ENCODE measurements around the gene HDDC2. TPM values are rescaled to one million over a fixed set of nuclear protein-coding genes. Genes with fewer than 3 reads are reported as not detected.

Gene HDDC2
- total RNA-seq, 5 donors from 2014 or later (not counting 1 experiment from before 2014, with no cell fraction given), result 32.0 to 48.0 (median 42.1) TPM

- Histone ChIP-seq H3K4me3 (ENCODE audit: control insufficient read depth in 1 of 2, extremely low read depth in 1 of 2, low read length in 1 of 2) (no peak overlapping the region), H3K9me3 (no peaks in the 10 kb centered on the region), H3K27ac (ENCODE audit: low read length) (no peak overlapping the region), H3K36me3 (ENCODE audit: control insufficient read depth in 2 of 2, extremely low read depth in 1 of 2, insufficient read depth in 1 of 2, low read length in 1 of 2) (no peaks in the 10 kb centered on the region), H3K4me1 (ENCODE audit: control insufficient read depth in 1 of 2, extremely low read depth in 1 of 2, insufficient read depth in 2 of 2, low read length in 2 of 2) (no peaks in the 10 kb centered on the region), H3K27me3 (replicated peaks in 1 of 2; ENCODE audit: control insufficient read depth in 2 of 2, extremely low read depth in 1 of 2, insufficient read depth in 2 of 2, low read length in 1 of 2) (no peaks in the 10 kb centered on the region)
- Mint-ChIP-seq H3K27me3 (peaks cover 11 to 16% of the 10 kb centered on the region in 2 donors), H3K4me3 (no peak overlapping the region), H3K4me1 (peaks cover 0 to 7% (median 4%) of the 10 kb centered on the region in 3 donors), H3K9me3 (no peaks in the 10 kb centered on the region), H3K36me3 (no peaks in the 10 kb centered on the region), H3K27ac (no peak overlapping the region)
- peak; percentile 77 to 87 (median 86) for ATAC-seq (replicated peaks in 1 of 4)
- CTCF ChIA-PET, result interaction anchor here (0.5 to 7.2 kb wide), 26 partner anchors 9 to 684 kb away, joined by 3 to 81 read pairs (median 4); partner anchors contain the start of genes HDDC2 (in 2 of the 2) and TRMT11 (in 1 of the 2)
- WGBS (ENCODE audit: insufficient coverage), result 20% methylated on average over 1 of the region's 7 CpGs
- DNase-seq, result peak in 4 of 35 experiments; percentile 2 to 73 (median 18)
- POLR2A ChIA-PET, result interaction anchor here in 1 of 2 donors (0.6 kb wide), 1 partner anchor 443 kb away, joined by 3 read pairs; no protein-coding TSS in a partner anchor
These were observed 9.4 kb upstream of the HDDC2 start for GRCh38 chr6:125310994-125311649.

- Histone ChIP-seq H3K27me3 (replicated peaks in 1 of 2; ENCODE audit: control insufficient read depth in 2 of 2, extremely low read depth in 1 of 2, insufficient read depth in 2 of 2, low read length in 1 of 2) (no peaks in the 10 kb centered on the region), H3K27ac (ENCODE audit: low read length) (no peak overlapping the region), H3K9me3 (no peaks in the 10 kb centered on the region), H3K4me3 (ENCODE audit: control insufficient read depth in 1 of 2, extremely low read depth in 1 of 2, low read length in 1 of 2) (no peak overlapping the region), H3K36me3 (ENCODE audit: control insufficient read depth in 2 of 2, extremely low read depth in 1 of 2, insufficient read depth in 1 of 2, low read length in 1 of 2) (no peaks in the 10 kb centered on the region), H3K4me1 (ENCODE audit: control insufficient read depth in 1 of 2, extremely low read depth in 1 of 2, insufficient read depth in 2 of 2, low read length in 2 of 2) (peaks cover 5 to 11% of the 10 kb centered on the region in 2 experiments)
- Mint-ChIP-seq H3K4me3 (no peak overlapping the region), H3K27ac (no peak overlapping the region), H3K36me3 (no peaks in the 10 kb centered on the region), H3K9me3 (no peaks in the 10 kb centered on the region), H3K27me3 (peaks cover 13 to 17% of the 10 kb centered on the region in 2 donors), H3K4me1 (peaks cover 9 to 15% (median 14%) of the 10 kb centered on the region in 3 donors)
- WGBS (ENCODE audit: insufficient coverage), result no CpG with 5 or more reads among the region's 6 CpGs
- CTCF ChIA-PET, result interaction anchor here (0.6 to 1.0 kb wide), 4 partner anchors 28 to 616 kb away, joined by 3 to 4 read pairs (median 3); no protein-coding TSS in a partner anchor
- ATAC-seq (replicated peaks in 1 of 4), result no peak
- no peak for DNase-seq
- POLR2A ChIA-PET, result no interaction called here
These were observed 6.3 kb upstream of the HDDC2 start for GRCh38 chr6:125307964-125308615.

GRCh38 chr6:125307150-125307838, 5.5 kb upstream of the HDDC2 start:
- H3K4me3 Mint-ChIP-seq, result no peak overlapping the region
- H3K36me3 Mint-ChIP-seq, result no peaks in the 10 kb centered on the region
- H3K4me1 Mint-ChIP-seq, result peaks cover 17 to 23% (median 22%) of the 10 kb centered on the region in 3 donors
- no peak for DNase-seq
- no CpG with 5 or more reads among the region's 6 CpGs for WGBS (ENCODE audit: insufficient coverage)
- Histone ChIP-seq H3K36me3 (ENCODE audit: control insufficient read depth in 2 of 2, extremely low read depth in 1 of 2, insufficient read depth in 1 of 2, low read length in 1 of 2) (no peaks in the 10 kb centered on the region), H3K4me3 (ENCODE audit: control insufficient read depth in 1 of 2, extremely low read depth in 1 of 2, low read length in 1 of 2) (no peak overlapping the region), H3K9me3 (no peaks in the 10 kb centered on the region), H3K27ac (ENCODE audit: low read length) (no peak overlapping the region), H3K27me3 (replicated peaks in 1 of 2; ENCODE audit: control insufficient read depth in 2 of 2, extremely low read depth in 1 of 2, insufficient read depth in 2 of 2, low read length in 1 of 2) (no peaks in the 10 kb centered on the region), H3K4me1 (ENCODE audit: control insufficient read depth in 1 of 2, extremely low read depth in 1 of 2, insufficient read depth in 2 of 2, low read length in 2 of 2) (peaks cover 7 to 18% of the 10 kb centered on the region in 2 experiments)
- H3K9me3 Mint-ChIP-seq, result no peaks in the 10 kb centered on the region
- no peak overlapping the region for H3K27ac Mint-ChIP-seq
- peaks cover 9 to 16% of the 10 kb centered on the region in 2 donors for H3K27me3 Mint-ChIP-seq
- no peak for ATAC-seq (replicated peaks in 1 of 4)
- ChIA-PET POLR2A (interaction anchor here in 1 of 2 donors (0.6 kb wide), 1 partner anchor 489 kb away, joined by 3 read pairs; no protein-coding TSS in a partner anchor), CTCF (interaction anchor here in 1 of 2 donors (0.6 to 1.2 kb wide), 3 partner anchors 27 to 463 kb away, joined by 3 read pairs; no protein-coding TSS in a partner anchor)

- no peaks in the 10 kb centered on the region for H3K9me3 Mint-ChIP-seq
- POLR2A ChIA-PET, result interaction anchor here in 1 of 2 donors (0.6 kb wide), 1 partner anchor 490 kb away, joined by 3 read pairs; no protein-coding TSS in a partner anchor
These were observed 5.0 kb upstream of the HDDC2 start for GRCh38 chr6:125306756-125307149.

GRCh38 chr6:125304970-125305660, 3.3 kb upstream of the HDDC2 start:
- Mint-ChIP-seq H3K27ac (no peak overlapping the region), H3K4me3 (no peak overlapping the region), H3K27me3 (peaks cover 7 to 8% of the 10 kb centered on the region in 2 donors), H3K4me1 (peaks cover 32 to 35% (median 35%) of the 10 kb centered on the region in 3 donors), H3K36me3 (peaks cover under 1% of the 10 kb centered on the region), H3K9me3 (no peaks in the 10 kb centered on the region)
- peaks cover 0 to 2% of the 10 kb centered on the region in 2 donors for H3K36me3 ChIP-seq (ENCODE audit: control insufficient read depth in 2 of 2, extremely low read depth in 1 of 2, insufficient read depth in 1 of 2, low read length in 1 of 2)
- H3K9me3 ChIP-seq, result no peaks in the 10 kb centered on the region
- ChIA-PET CTCF (interaction anchor here in 1 of 2 donors (1.0 kb wide), 2 partner anchors 8 to 447 kb away, joined by 3 to 4 read pairs; no protein-coding TSS in a partner anchor), POLR2A (no interaction called here)
- no peak overlapping the region for H3K27ac ChIP-seq (ENCODE audit: low read length)
- H3K27me3 ChIP-seq (replicated peaks in 1 of 2; ENCODE audit: control insufficient read depth in 2 of 2, extremely low read depth in 1 of 2, insufficient read depth in 2 of 2, low read length in 1 of 2), result no peaks in the 10 kb centered on the region
- peaks cover 17 to 27% of the 10 kb centered on the region in 2 experiments for H3K4me1 ChIP-seq (ENCODE audit: control insufficient read depth in 1 of 2, extremely low read depth in 1 of 2, insufficient read depth in 2 of 2, low read length in 2 of 2)
- no peak overlapping the region for H3K4me3 ChIP-seq (ENCODE audit: control insufficient read depth in 1 of 2, extremely low read depth in 1 of 2, low read length in 1 of 2)
- ATAC-seq (replicated peaks in 1 of 4) (no peak), DNase-seq (no peak)
- 100% methylated on average over 1 of the region's 3 CpGs for WGBS (ENCODE audit: insufficient coverage)

More at GRCh38 chr6:125306756-125307149, 5.0 kb upstream of the HDDC2 start:
- ATAC-seq (replicated peaks in 1 of 4), result no peak
- peaks cover 20 to 25% (median 24%) of the 10 kb centered on the region in 3 donors for H3K4me1 Mint-ChIP-seq
- peaks cover 12 to 19% of the 10 kb centered on the region in 2 experiments for H3K4me1 ChIP-seq (ENCODE audit: control insufficient read depth in 1 of 2, extremely low read depth in 1 of 2, insufficient read depth in 2 of 2, low read length in 2 of 2)
- no peaks in the 10 kb centered on the region for H3K36me3 ChIP-seq (ENCODE audit: control insufficient read depth in 2 of 2, extremely low read depth in 1 of 2, insufficient read depth in 1 of 2, low read length in 1 of 2)
- no peak overlapping the region for H3K4me3 Mint-ChIP-seq
- no peaks in the 10 kb centered on the region for H3K27me3 ChIP-seq (replicated peaks in 1 of 2; ENCODE audit: control insufficient read depth in 2 of 2, extremely low read depth in 1 of 2, insufficient read depth in 2 of 2, low read length in 1 of 2)
- no peaks in the 10 kb centered on the region for H3K9me3 ChIP-seq
- CTCF ChIA-PET, result interaction anchor here (0.6 to 1.2 kb wide), 5 partner anchors 14 to 687 kb away, joined by 3 to 4 read pairs (median 3); no protein-coding TSS in a partner anchor
- no peak overlapping the region for H3K4me3 ChIP-seq (ENCODE audit: control insufficient read depth in 1 of 2, extremely low read depth in 1 of 2, low read length in 1 of 2)
- peaks cover 8 to 10% of the 10 kb centered on the region in 2 donors for H3K27me3 Mint-ChIP-seq
- H3K27ac Mint-ChIP-seq, result no peak overlapping the region
- DNase-seq, result no peak
- H3K36me3 Mint-ChIP-seq, result no peaks in the 10 kb centered on the region
- H3K27ac ChIP-seq (ENCODE audit: low read length), result no peak overlapping the region
- WGBS (ENCODE audit: insufficient coverage), result no CpG with 5 or more reads among the region's 3 CpGs

Measured in T-cell (primary cell).